B cell (primary cell): Measurements from ENCODE around the gene TDRD5.

Experiments used
- CTCF ChIP-seq: fragments of 200-600 bp; IDR thresholded peaks from one replicate; pipeline ENCODE4 v1.8.0; 2022; ENCODE audit warnings: antibody characterized with exemption, mild to moderate bottlenecking
- EZH2 ChIP-seq: IDR thresholded peaks from 2 replicates; pipeline ENCODE4 v1.6.1; 2012; ENCODE audit warnings: borderline replicate concordance, low read depth, mild to moderate bottlenecking, moderate library complexity, low read length; ENCODE audit not compliant: insufficient read depth, poor library complexity, severe bottlenecking

DNA sequence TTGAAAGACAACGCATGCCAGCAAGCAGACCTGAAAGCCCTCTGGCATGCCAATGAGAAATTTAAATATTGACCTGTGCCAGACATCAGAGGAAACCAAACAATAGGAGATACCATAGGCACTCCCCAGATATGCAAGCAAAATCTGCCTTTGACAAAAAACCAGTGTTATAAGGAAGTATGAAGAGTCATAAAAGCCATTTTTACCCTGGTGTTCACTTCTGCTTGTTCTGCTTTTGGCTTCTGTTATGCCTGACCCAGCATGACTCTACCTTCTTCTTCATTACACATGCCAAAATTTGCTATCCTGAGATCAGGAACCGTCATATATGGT lies 42.3 kb upstream of the TDRD5 start:
- TF ChIP-seq CTCF: no peak
- TF ChIP-seq EZH2: no peak
